Measurements from ENCODE around the gene AGAP1.

AGAP1 gene

DNA sequence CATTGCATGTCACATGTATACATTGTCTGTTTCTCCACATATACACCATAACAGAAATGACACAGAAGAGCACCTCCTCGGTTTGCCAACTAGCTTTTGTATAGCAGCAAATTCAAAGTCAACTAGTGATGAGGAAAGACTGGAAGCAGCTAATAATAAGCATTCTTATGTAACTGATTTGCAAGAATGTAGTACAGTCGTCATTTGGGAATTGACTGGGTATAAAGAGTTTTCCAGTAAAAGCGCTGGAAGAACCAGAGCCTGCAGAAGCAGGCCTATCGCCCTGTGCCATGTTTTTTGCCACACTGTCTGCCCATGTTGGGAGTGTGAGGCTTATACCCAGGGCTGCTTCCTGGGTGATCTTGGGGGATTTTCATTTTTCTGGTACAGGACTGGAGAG is 363.8 kb downstream of the AGAP1 start:
- no peaks in the 10 kb centered on the region for H3F3A ChIP-seq (ENCODE audit: control insufficient read depth, insufficient read depth)
- H3K27me3 ChIP-seq (ENCODE audit: control insufficient read depth, low read length), result no peaks in the 10 kb centered on the region
- no peaks in the 10 kb centered on the region for H4K20me1 ChIP-seq (ENCODE audit: control insufficient read depth, insufficient read depth, low read depth, low read length)
- H3K9me3 ChIP-seq (ENCODE audit: control insufficient read depth, insufficient read depth, low read length), result no peaks in the 10 kb centered on the region
- no peaks in the 10 kb centered on the region for H3K9me2 ChIP-seq (replicated peaks; ENCODE audit: control insufficient read depth, low read length)
- TF ChIP-seq, protein P1, sequence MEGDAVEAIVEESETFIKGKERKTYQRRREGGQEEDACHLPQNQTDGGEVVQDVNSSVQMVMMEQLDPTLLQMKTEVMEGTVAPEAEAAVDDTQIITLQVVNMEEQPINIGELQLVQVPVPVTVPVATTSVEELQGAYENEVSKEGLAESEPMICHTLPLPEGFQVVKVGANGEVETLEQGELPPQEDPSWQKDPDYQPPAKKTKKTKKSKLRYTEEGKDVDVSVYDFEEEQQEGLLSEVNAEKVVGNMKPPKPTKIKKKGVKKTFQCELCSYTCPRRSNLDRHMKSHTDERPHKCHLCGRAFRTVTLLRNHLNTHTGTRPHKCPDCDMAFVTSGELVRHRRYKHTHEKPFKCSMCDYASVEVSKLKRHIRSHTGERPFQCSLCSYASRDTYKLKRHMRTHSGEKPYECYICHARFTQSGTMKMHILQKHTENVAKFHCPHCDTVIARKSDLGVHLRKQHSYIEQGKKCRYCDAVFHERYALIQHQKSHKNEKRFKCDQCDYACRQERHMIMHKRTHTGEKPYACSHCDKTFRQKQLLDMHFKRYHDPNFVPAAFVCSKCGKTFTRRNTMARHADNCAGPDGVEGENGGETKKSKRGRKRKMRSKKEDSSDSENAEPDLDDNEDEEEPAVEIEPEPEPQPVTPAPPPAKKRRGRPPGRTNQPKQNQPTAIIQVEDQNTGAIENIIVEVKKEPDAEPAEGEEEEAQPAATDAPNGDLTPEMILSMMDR (IDR thresholded peaks at IDR 0.05; ENCODE audit: low read depth, low read length, poor library complexity, severe bottlenecking), result no peak
- no peak for TF ChIP-seq EZH2phosphoT487 (IDR thresholded peaks at IDR 0.05; ENCODE audit: borderline replicate concordance, low read length)
- H3K27ac ChIP-seq (ENCODE audit: low read depth, low read length), result no peak overlapping the region
- no peaks in the 10 kb centered on the region for H3K36me3 ChIP-seq (ENCODE audit: control insufficient read depth, low read length)
- no peaks in the 10 kb centered on the region for H3K79me2 ChIP-seq (ENCODE audit: control insufficient read depth, low read length)
- no peak overlapping the region for H3K4me2 ChIP-seq (ENCODE audit: low read length)
- no peaks in the 10 kb centered on the region for H3K4me1 ChIP-seq (ENCODE audit: control insufficient read depth, low read length)
- H3K4me3 ChIP-seq (ENCODE audit: low read length), result no peak overlapping the region

DNA sequence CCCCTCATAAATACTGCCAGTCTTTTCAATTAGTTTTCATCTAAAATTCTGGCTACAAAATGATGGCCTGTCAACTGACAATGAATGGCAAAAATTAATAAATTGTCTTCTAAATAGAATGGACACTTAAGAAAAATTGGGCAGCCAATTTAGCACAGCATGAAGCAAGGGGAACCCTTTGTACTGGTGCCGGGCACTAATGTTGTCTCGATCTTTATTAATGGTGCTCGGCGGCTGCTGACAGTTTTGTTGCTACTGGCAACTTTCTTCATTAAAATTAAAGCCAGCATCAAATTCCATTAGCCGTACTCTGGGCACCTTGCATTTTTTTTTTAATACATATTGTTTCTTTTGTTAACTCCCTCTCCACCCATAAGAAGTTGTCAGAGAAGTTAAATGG is 365.0 kb downstream of the AGAP1 start:
- H3K9me2 ChIP-seq (replicated peaks; ENCODE audit: control insufficient read depth, low read length), result no peaks in the 10 kb centered on the region
- no peak overlapping the region for H3K4me3 ChIP-seq (ENCODE audit: low read length)
- H3K4me1 ChIP-seq (ENCODE audit: control insufficient read depth, low read length), result no peaks in the 10 kb centered on the region
- no peak overlapping the region for H3K27ac ChIP-seq (ENCODE audit: low read depth, low read length)
- H3F3A ChIP-seq (ENCODE audit: control insufficient read depth, insufficient read depth), result no peaks in the 10 kb centered on the region
- no peaks in the 10 kb centered on the region for H4K20me1 ChIP-seq (ENCODE audit: control insufficient read depth, insufficient read depth, low read depth, low read length)
- H3K79me2 ChIP-seq (ENCODE audit: control insufficient read depth, low read length), result no peaks in the 10 kb centered on the region
- no peaks in the 10 kb centered on the region for H3K27me3 ChIP-seq (ENCODE audit: control insufficient read depth, low read length)
- H3K4me2 ChIP-seq (ENCODE audit: low read length), result no peak overlapping the region
- TF ChIP-seq, protein P1 (IDR thresholded peaks at IDR 0.05; ENCODE audit: low read depth, low read length, poor library complexity, severe bottlenecking), result no peak
- no peak for TF ChIP-seq EZH2phosphoT487 (IDR thresholded peaks at IDR 0.05; ENCODE audit: borderline replicate concordance, low read length)
- no peaks in the 10 kb centered on the region for H3K9me3 ChIP-seq (ENCODE audit: control insufficient read depth, insufficient read depth, low read length)
- H3K36me3 ChIP-seq (ENCODE audit: control insufficient read depth, low read length), result no peaks in the 10 kb centered on the region

DNA sequence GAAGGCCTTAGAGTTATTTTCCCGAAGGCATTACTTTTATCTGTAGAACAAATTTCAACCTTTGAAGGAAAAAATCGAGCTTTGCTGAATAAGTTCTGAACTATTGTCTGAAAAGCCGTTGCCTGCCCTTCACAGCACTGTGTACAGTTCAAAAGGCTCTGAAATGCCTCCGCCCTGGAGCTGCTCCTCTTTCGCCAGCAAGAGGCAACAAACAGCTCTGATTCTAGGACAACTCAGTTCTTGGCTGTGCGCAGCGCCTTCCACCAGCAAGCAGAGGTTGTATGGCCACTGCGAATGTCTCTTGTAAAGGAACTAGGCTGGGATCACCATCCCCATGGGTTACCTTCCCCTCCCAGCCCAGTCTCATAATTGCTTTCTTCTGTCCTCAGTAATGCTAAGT is 365.8 kb downstream of the AGAP1 start:
- no peak overlapping the region for H3K4me3 ChIP-seq (ENCODE audit: low read length)

More for the DNA sequence above, 365.8 kb downstream of the AGAP1 start:
- H3K27ac ChIP-seq (ENCODE audit: low read depth, low read length), result no peak overlapping the region
- TF ChIP-seq, protein P1 (IDR thresholded peaks at IDR 0.05; ENCODE audit: low read depth, low read length, poor library complexity, severe bottlenecking), result no peak
- TF ChIP-seq EZH2phosphoT487 (IDR thresholded peaks at IDR 0.05; ENCODE audit: borderline replicate concordance, low read length), result no peak
- no peaks in the 10 kb centered on the region for H3K4me1 ChIP-seq (ENCODE audit: control insufficient read depth, low read length)
- no peaks in the 10 kb centered on the region for H3K79me2 ChIP-seq (ENCODE audit: control insufficient read depth, low read length)
- no peaks in the 10 kb centered on the region for H3K36me3 ChIP-seq (ENCODE audit: control insufficient read depth, low read length)
- no peaks in the 10 kb centered on the region for H3K9me2 ChIP-seq (replicated peaks; ENCODE audit: control insufficient read depth, low read length)
- H3K9me3 ChIP-seq (ENCODE audit: control insufficient read depth, insufficient read depth, low read length), result no peaks in the 10 kb centered on the region
- no peak overlapping the region for H3K4me2 ChIP-seq (ENCODE audit: low read length)
- H3F3A ChIP-seq (ENCODE audit: control insufficient read depth, insufficient read depth), result no peaks in the 10 kb centered on the region
- no peaks in the 10 kb centered on the region for H3K27me3 ChIP-seq (ENCODE audit: control insufficient read depth, low read length)
- H4K20me1 ChIP-seq (ENCODE audit: control insufficient read depth, insufficient read depth, low read depth, low read length), result no peaks in the 10 kb centered on the region

Measured in DOHH2 (cell line).